Effector CD8-positive, alpha-beta T cell (primary cell): Measurements from ENCODE around the gene SLC37A1.

ENCODE experiments used
- DNase-seq: peaks from one replicate; lab custom pipeline; 2025; lab: John Stamatoyannopoulos, UW

Gene SLC37A1

GRCh38 chr21:42560517-42561179 is 47.0 kb downstream of the SLC37A1 start:
- no peak for DNase-seq

- no peak for DNase-seq
These were observed 48.4 kb downstream of the SLC37A1 start for GRCh38 chr21:42561762-42562650.

GRCh38 chr21:42562816-42563215 is 49.2 kb downstream of the SLC37A1 start:
- no peak for DNase-seq

GRCh38 chr21:42563261-42563660 is 49.6 kb downstream of the SLC37A1 start:
- DNase-seq = no peak

GRCh38 chr21:42563686-42564085 is 50.0 kb downstream of the SLC37A1 start:
- no peak for DNase-seq

- DNase-seq = no peak
These were observed 50.9 kb downstream of the SLC37A1 start for GRCh38 chr21:42564561-42564971.

GRCh38 chr21:42565206-42565810 is 51.7 kb downstream of the SLC37A1 start:
- no peak for DNase-seq

GRCh38 chr21:42565886-42566523 is 52.4 kb downstream of the SLC37A1 start:
- DNase-seq = no peak

- no peak for DNase-seq
These were observed 53.0 kb downstream of the SLC37A1 start for GRCh38 chr21:42566524-42567213.

- DNase-seq = no peak
These were observed 53.5 kb downstream of the SLC37A1 start for GRCh38 chr21:42567214-42567555.

- DNase-seq = no peak
These were observed 54.2 kb downstream of the SLC37A1 start for GRCh38 chr21:42567861-42568260.

- DNase-seq = no peak
These were observed 54.7 kb downstream of the SLC37A1 start for GRCh38 chr21:42568376-42568775.

- no peak for DNase-seq
These were observed 55.4 kb downstream of the SLC37A1 start for GRCh38 chr21:42568866-42569731.

GRCh38 chr21:42569732-42570301 is 56.2 kb downstream of the SLC37A1 start:
- DNase-seq = no peak

GRCh38 chr21:42570362-42570761 is 56.7 kb downstream of the SLC37A1 start:
- no peak for DNase-seq

- DNase-seq = no peak
These were observed 57.3 kb downstream of the SLC37A1 start for GRCh38 chr21:42570841-42571387.

GRCh38 chr21:42571391-42572150 is 57.9 kb downstream of the SLC37A1 start:
- DNase-seq = no peak

GRCh38 chr21:42572906-42573495 is 59.3 kb downstream of the SLC37A1 start:
- DNase-seq = no peak
